GM19468 (cell line): ENCODE measurements around the gene FSTL3.
A peak's percentile ranks its signal among the peaks of the same experiment; 100 is the strongest.
"Not testable (repeated sequence)": the region's sequence is repeated elsewhere in the genome, so short reads cannot be mapped to it uniquely, and the experiment has no call there.

Experiments used
- ATAC-seq: cut with Tn5 transposase; IDR thresholded peaks from one replicate; pipeline ENCODE4 v1.9.1; 2021; ENCODE audit warnings: mild to moderate bottlenecking, moderate library complexity, moderate number of reproducible peaks; ENCODE audit not compliant: unreplicated experiment; ENCODE audit errors: extremely low read depth

Gene FSTL3

GRCh38 chr19:658916-659839, 17.0 kb upstream of the FSTL3 start:
- ATAC-seq, result no peak

GRCh38 chr19:660793-661426, 15.3 kb upstream of the FSTL3 start:
- no peak for ATAC-seq

- no peak for ATAC-seq
Observed at GRCh38 chr19:661427-662196, 14.6 kb upstream of the FSTL3 start.

GRCh38 chr19:662207-662961, 13.8 kb upstream of the FSTL3 start:
- peak; percentile 2 for ATAC-seq

- peak; percentile 42 for ATAC-seq
Observed at GRCh38 chr19:662962-663681, 13.1 kb upstream of the FSTL3 start, which contains the start of gene RNF126. RNF126 (minus strand) TSS chr19:663214; CDS start chr19:663121, 93 bp downstream.

- no peak for ATAC-seq
Observed at GRCh38 chr19:663682-664117, 12.5 kb upstream of the FSTL3 start.

GRCh38 chr19:664913-665443, 11.2 kb upstream of the FSTL3 start:
- no peak for ATAC-seq

GRCh38 chr19:666985-667573, 9.1 kb upstream of the FSTL3 start:
- not testable (repeated sequence) for ATAC-seq

- ATAC-seq, result not testable (repeated sequence)
Observed at GRCh38 chr19:668675-669434, 7.3 kb upstream of the FSTL3 start.

GRCh38 chr19:670609-671075, 5.5 kb upstream of the FSTL3 start:
- no peak for ATAC-seq

GRCh38 chr19:674282-675151, 1.7 kb upstream of the FSTL3 start:
- ATAC-seq, result no peak

GRCh38 chr19:676007-676338, 219 bp upstream of the FSTL3 start:
- ATAC-seq, result no peak

- ATAC-seq, result no peak
Observed at GRCh38 chr19:677201-677600, 1.0 kb downstream of the FSTL3 start.

GRCh38 chr19:677601-678436, 1.6 kb downstream of the FSTL3 start:
- no peak for ATAC-seq

- no peak for ATAC-seq
Observed at GRCh38 chr19:678791-679388, 2.7 kb downstream of the FSTL3 start.
